ENCODE data around the gene RNU11.
"Not testable (repeated sequence)": the region's sequence is repeated elsewhere in the genome, so short reads cannot be mapped to it uniquely, and the experiment has no call there.

Gene RNU11

DNA sequence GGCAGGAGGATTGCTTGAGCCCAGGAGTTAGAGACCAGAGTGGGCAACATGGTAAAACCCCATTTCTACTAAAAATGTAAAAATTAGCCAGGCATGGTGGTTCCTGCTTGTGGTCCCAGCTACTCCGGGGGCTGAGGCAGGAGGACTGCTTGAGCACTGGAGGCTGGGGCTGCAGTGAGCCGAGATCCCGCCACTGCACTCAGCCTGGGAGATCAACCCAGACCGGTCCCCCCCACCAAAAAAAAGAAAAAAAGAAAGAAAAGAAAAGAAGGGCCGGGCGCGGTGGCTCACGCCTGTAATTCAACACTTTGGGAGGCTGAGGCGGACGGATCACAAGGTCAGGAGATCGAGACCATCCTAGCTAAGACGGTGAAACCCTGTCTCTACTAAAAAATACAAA is 18.4 kb downstream of the RNU11 start:
- DNase-seq = no peak

DNA sequence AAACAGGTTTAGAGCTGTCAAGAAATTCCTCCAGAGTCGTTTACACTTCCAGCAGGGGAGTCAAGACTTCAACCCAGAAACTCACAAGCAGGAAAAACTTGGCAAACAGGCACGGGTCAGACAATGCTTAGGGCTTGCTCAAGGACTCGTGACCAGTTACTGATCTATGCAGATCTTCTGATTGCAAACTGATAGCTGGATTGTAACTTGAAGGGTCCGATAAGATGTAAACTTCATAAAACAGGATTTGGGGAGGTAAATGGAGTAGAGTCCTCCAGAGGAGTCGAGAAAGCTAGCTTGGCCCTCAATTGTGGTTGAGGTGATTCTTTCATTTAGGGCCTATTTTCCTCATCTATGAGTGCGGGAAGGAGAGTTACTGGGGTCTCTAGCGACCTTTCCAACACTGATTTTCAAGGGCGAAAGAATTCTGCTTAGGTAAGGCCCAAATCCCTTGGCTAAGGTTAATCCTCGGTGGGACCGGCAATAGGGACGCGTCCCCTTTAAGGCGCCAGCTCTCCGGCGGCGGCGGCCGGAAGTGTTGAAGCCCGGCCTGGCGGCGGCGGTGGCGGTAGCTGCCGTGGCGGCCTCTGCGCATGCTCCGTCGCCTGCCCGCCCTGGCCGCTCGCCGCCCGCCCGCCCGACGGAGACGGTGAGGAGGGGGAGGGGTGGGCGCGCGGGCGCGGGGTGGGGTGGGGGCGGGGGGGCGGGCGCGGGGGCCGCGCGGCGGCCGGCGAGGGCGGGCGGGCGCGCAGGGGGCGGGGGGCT is 20.0 kb downstream of the RNU11 start, which contains the start of gene GMEB1:
Gene GMEB1, plus strand, starts transcription at position 594 of the 765 bp plus-strand sequence. CDS start 14,829 bp downstream, outside the sequence.
- peak; percentile 53 for DNase-seq

DNA sequence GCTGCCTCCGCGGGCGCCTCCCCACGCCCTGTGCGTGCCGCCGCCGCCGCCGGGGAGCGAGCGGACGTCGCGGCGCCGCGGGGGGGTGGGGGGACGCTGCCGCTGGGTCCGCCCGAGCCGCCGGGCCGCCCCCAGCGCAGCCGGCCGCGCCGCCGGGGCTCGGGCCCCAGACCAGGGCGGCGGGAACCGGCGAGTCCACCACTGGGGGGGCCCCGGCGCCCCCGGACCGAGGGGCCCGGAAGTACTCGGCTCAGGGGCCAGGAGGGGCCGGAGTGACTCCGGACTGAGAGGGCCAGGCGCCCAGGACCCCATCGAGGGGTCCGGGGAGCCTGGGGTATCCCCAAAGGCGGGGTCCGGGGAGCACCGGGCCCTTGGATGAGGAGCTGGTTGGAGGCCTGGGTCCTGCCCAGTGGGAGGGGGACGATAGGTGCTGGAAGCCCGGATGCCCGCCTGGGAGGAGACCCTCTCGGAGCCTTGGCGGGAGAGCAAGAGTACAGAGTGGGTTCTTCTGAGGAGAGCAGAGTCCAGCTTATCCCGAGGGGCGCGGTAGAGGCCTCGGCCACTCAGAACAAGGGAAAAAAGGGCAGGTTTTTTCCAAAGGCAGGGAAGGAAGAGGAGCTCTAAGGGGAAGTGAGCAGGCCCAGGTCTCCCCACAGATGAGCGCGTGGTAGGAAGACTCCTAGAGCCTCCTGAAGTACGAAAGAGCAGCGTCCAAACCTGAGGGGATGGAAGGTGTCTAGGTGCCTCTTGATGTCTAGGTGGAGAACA is 20.7 kb downstream of the RNU11 start:
- DNase-seq = no peak

DNA sequence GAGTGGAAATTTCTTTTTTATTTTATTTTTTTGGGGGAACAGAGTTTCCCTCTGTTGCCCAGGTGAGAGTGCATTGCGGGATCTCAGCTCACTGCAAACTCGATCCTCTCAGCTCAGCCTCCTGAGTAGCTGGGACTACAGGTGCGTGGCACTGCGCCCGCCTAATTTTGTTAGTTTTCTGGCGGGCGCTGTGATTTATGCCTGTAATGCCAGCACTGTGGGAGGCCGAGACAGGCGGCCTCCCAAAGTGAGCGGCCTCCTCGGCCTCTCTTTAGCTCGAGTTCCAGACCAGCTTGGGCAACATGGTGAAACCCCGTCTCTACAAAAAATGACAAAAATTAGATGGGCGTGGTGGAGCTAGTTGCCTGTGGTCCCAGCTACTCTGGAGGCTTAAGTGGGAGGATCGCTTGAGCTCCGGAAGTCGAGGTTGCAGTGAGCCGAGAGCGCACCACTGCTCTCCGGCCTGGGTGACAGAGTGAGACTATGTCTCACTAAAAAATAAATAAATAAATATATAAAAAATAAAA is 22.9 kb downstream of the RNU11 start:
- DNase-seq = no peak

DNA sequence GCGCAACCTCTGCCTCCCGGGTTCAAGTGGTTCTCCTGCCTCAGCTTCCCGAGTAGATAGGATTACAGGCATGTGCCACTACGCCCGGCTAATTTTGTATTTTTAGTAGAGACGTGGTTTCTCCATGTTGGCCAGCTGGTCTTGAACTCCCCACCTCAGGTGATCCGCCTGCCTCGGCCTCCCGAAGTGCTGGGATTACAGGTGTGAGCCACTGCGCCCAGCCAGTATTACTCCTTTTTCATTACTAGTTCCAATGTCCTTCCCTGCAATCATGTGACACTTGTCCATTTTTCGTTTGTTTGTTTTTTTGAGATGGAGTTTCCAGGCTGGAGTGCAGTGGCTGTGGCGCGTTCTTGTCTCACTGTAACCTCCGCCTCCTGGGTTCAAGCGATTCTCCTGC is 24.6 kb downstream of the RNU11 start:
- not testable (repeated sequence) for DNase-seq

DNA sequence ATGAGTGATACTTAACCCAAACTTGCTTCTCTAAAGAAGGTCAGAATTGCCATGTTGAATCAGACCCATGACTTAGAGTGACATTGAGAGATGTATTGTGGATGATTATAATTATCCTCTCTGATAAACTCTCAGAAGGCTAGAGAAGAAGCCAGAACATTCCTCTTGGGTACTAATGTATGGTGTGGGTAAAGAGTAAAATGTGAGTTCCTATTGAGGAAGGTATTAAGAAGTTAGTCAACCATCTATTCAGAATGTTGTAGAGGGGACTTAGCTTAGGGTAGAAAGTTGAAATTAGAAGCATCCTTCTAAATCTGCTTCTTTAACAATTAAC is 27.5 kb downstream of the RNU11 start:
- no peak for DNase-seq

DNA sequence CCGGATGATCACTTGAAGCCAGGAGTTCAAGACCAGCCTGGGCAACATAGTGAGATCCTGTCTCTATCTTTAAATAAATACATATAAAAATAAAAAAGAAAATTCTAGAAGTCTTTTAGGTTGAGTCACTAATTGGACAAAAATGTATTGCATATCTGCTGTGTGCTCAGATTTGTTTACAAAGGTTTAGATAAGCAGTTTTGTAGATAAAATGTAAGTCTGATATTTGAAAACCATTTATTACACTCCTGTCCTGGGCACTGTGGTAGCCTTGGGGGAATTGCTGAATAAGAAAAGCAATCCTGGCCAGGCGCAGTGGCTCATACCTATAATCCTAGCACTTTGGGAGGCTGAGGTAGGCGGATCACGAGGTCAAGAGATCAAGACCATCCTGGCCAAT is 31.8 kb downstream of the RNU11 start:
- DNase-seq = no peak

DNA sequence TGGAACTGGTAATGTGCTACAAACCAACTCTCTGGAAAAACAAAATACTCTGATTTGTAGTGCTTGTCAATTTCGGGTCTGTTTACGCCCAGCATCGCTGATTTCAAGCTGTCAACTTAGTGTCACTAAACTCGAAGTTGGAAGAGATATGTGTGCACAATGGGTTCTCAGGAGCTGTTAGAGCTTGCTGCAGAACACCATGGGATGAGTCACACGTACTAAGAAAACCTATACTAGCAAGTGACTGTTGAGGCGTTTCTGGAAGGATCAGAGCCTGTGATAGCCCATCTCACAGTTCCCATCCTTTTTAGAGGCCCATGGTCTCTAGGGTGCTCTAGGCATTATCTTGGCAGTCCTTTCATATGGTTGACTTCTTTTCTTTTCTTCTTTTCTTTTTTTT is 34.4 kb downstream of the RNU11 start:
- no peak for DNase-seq

DNA sequence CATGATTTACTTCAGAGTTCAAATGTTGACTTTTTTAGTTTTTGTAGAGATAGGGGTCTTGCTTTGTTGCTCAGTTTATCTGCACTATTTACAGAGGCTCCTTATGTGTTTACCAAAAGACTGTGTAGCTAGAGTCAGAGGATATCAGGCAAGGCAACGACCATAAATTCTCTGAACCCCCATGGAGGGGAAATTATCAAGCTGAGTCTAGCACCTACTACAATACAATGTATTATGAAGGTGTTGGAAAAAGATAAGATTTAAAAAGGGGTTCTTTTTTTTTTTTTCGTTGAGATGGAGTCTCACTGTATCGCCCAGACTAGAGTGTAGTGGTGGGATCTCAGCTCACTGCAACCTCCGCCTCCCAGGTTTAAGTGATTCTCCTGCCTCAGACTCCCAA is 36.5 kb downstream of the RNU11 start:
- DNase-seq = no peak

DNA sequence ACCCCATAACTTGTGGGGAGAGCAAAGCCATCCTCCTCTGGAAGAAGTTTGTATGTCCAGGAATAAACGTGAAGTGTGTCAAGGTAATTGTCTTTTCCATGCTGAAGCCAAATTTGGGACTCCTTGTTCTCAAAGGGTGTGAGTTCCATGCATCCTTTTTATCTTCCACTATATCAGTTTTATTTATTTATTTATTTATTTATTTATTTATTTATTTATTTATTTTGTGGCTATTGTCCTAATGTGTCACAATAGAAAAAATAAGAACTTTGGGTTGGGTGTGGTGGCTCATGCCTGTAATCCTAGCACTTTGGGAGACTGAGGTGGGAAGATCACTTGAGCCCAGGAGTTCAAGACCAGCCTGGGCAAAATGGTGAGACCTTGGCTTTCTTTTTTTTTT is 43.2 kb downstream of the RNU11 start:
- not testable (repeated sequence) for DNase-seq
